Activated CD8-positive, alpha-beta T cell treated with anti-CD3 and anti-CD28 coated beads for 36 hours (primary cell): ENCODE results near the gene IFNGR2. TPM values are rescaled to one million over a fixed set of nuclear protein-coding genes. Genes with fewer than 3 reads are reported as not detected.

Source experiments
- ATAC-seq: fragments of 200-7000 bp; cut with Tn5 transposase; one replicate; pipeline ENCODE4 v1.10.0; 2021; ENCODE audit warnings: mild to moderate bottlenecking, moderate library complexity
- CTCF ChIA-PET: fragments of 350-600 bp; sonication (Branson Sonifier 250); formaldehyde crosslinking; loops from one replicate; lab custom pipeline; 2021; ENCODE audit warnings: antibody characterized with exemption; lab: Charles Lee
- POLR2A ChIA-PET: fragments of 350-600 bp; sonication (Branson Sonifier 250); formaldehyde crosslinking; loops from one replicate; lab custom pipeline; 2021; ENCODE audit warnings: antibody characterized with exemption; lab: Charles Lee
- DNase-seq: peaks from one replicate; pipeline ENCODE4 v3.0.0-alpha.2; 2020
- H3K27ac Mint-ChIP-seq: one replicate; pipeline ENCODE4 v1.8.0; 2021; ENCODE audit warnings: mild to moderate bottlenecking, mixed read lengths
- H3K27me3 Mint-ChIP-seq: one replicate; pipeline ENCODE4 v1.8.0; 2021; ENCODE audit warnings: mixed read lengths
- H3K36me3 Mint-ChIP-seq: one replicate; pipeline ENCODE4 v1.8.0; 2021; ENCODE audit warnings: low read depth, mixed read lengths
- H3K4me1 Mint-ChIP-seq: one replicate; pipeline ENCODE4 v1.8.0; 2021; ENCODE audit warnings: low read depth, mixed read lengths
- H3K4me3 Mint-ChIP-seq: one replicate; pipeline ENCODE4 v1.8.0; 2021; ENCODE audit warnings: mild to moderate bottlenecking, moderate library complexity, mixed read lengths
- H3K9me3 Mint-ChIP-seq: one replicate; pipeline ENCODE4 v1.8.0; 2021; ENCODE audit warnings: mixed read lengths
- CTCF ChIP-seq: fragments of 200-600 bp; IDR thresholded peaks from one replicate; pipeline ENCODE4 v1.8.0; 2022; ENCODE audit warnings: antibody characterized with exemption, mild to moderate bottlenecking
- intact Hi-C: fragments of 100-400 bp; cut with micrococcal nuclease; formaldehyde crosslinking; loops from one replicate; pipeline ENCODE4 v1.10.0; 2022
- total RNA-seq, 2 experiments: library from RNA; stranded (reverse); gene quantifications; one replicate each; pipeline ENCODE4 v1.2.3, GENCODE V29; 2021

Gene IFNGR2
- total RNA-seq, 2 experiments from 2014 or later: 7.8 to 9.8 TPM

GRCh38 chr21:33433001-33433400 is 29.8 kb downstream of the IFNGR2 start:
- peaks cover 39% of the 10 kb centered on the region for H3K36me3 Mint-ChIP-seq
- no peak for TF ChIP-seq CTCF
- H3K27me3 Mint-ChIP-seq: no peaks in the 10 kb centered on the region
- H3K9me3 Mint-ChIP-seq: no peaks in the 10 kb centered on the region
- H3K4me1 Mint-ChIP-seq: peaks cover 26% of the 10 kb centered on the region
- CTCF ChIA-PET: interaction anchor here (1.3 to 3.4 kb wide), 3 partner anchors 12 to 72 kb away, joined by 3 to 31 read pairs (median 6); no protein-coding TSS in a partner anchor
- DNase-seq (no peak), ATAC-seq (no peak)
- no peak overlapping the region for H3K4me3 Mint-ChIP-seq
- POLR2A ChIA-PET: interaction anchor here (0.7 to 1.3 kb wide), 2 partner anchors 9 to 27 kb away, joined by 3 to 4 read pairs; no protein-coding TSS in a partner anchor
- H3K27ac Mint-ChIP-seq: no peak overlapping the region
- intact Hi-C loops: no loop called here

- Mint-ChIP-seq H3K36me3 (peaks cover 41% of the 10 kb centered on the region), H3K4me1 (peaks cover 26% of the 10 kb centered on the region), H3K27ac (peak overlapping the region; percentile 30), H3K4me3 (no peak overlapping the region), H3K27me3 (no peaks in the 10 kb centered on the region), H3K9me3 (no peaks in the 10 kb centered on the region)
- DNase-seq (no peak), ATAC-seq (no peak)
- intact Hi-C loops: loop anchor here (2.0 kb wide), 1 partner anchor 49 kb away; no protein-coding TSS in a partner anchor
- CTCF ChIA-PET: interaction anchor here (0.7 to 3.4 kb wide), 4 partner anchors 11 to 237 kb away, joined by 3 to 31 read pairs (median 8); no protein-coding TSS in a partner anchor
- POLR2A ChIA-PET: interaction anchor here (0.8 to 1.6 kb wide), 3 partner anchors 30 to 133 kb away, joined by 3 read pairs; partner anchors contain the start of gene IFNGR2
- TF ChIP-seq CTCF: no peak
These were observed 30.4 kb downstream of the IFNGR2 start for GRCh38 chr21:33433425-33434114.

- TF ChIP-seq CTCF: no peak
- ChIA-PET CTCF (interaction anchor here (0.8 to 4.8 kb wide), 11 partner anchors 10 to 238 kb away, joined by 3 to 31 read pairs (median 5); no protein-coding TSS in a partner anchor), POLR2A (interaction anchor here (0.8 to 1.6 kb wide), 9 partner anchors 29 to 503 kb away, joined by 3 to 10 read pairs (median 3); partner anchors contain the start of genes IFNGR2 and IL10RB)
- Mint-ChIP-seq H3K27ac (peak overlapping the region; percentile 77), H3K4me3 (peak overlapping the region; percentile 1), H3K9me3 (no peaks in the 10 kb centered on the region), H3K36me3 (peaks cover 44% of the 10 kb centered on the region), H3K4me1 (peaks cover 26% of the 10 kb centered on the region), H3K27me3 (no peaks in the 10 kb centered on the region)
- peak; percentile 94 for ATAC-seq
- intact Hi-C loops: loop anchor here (2.0 to 5.0 kb wide), 3 partner anchors 33 to 73 kb away; partner anchors contain the start of gene IFNGR2
- peak; percentile 51 for DNase-seq
These were observed 31.7 kb downstream of the IFNGR2 start for GRCh38 chr21:33434770-33435360.

GRCh38 chr21:33437140-33437539 is 33.9 kb downstream of the IFNGR2 start:
- ChIA-PET POLR2A (no interaction called here), CTCF (interaction anchor here (1.6 to 4.8 kb wide), 2 partner anchors 76 to 170 kb away, joined by 3 to 29 read pairs; no protein-coding TSS in a partner anchor)
- DNase-seq (no peak), ATAC-seq (no peak)
- Mint-ChIP-seq H3K27me3 (no peaks in the 10 kb centered on the region), H3K4me1 (peaks cover 28% of the 10 kb centered on the region), H3K36me3 (peaks cover 35% of the 10 kb centered on the region), H3K27ac (no peak overlapping the region), H3K9me3 (no peaks in the 10 kb centered on the region), H3K4me3 (no peak overlapping the region)
- intact Hi-C loops: loop anchor here (5.0 kb wide), 2 partner anchors 35 to 75 kb away; partner anchors contain the start of gene IFNGR2
- no peak for TF ChIP-seq CTCF
